Measurements from ENCODE around the gene PKN3. TPM values are rescaled to one million over a fixed set of nuclear protein-coding genes. Genes with fewer than 3 reads are reported as not detected.
A peak's percentile ranks its signal among the peaks of the same experiment; 100 is the strongest.

The PKN3 gene
- total and polyA plus RNA-seq, 9 of the 15 experiments (the other 6 are each of a cell fraction or from before 2014, with no cell fraction given), result 0.82 to 49.2 (median 19.7) TPM

- no peak for TF ChIP-seq TRIM25 (IDR thresholded peaks at IDR 0.05; ENCODE audit: borderline replicate concordance)
- no peak for TF ChIP-seq GABPA (tag; conservative IDR thresholded peaks at IDR 0.05; ENCODE audit: low read depth)
- no peak for TF ChIP-seq ZNF398 (CRISPR knock-in tag; IDR thresholded peaks at IDR 0.05)
- TF ChIP-seq POLR2G (IDR thresholded peaks at IDR 0.05; ENCODE audit: low read depth, low read length), result peak; percentile 73
- TF ChIP-seq PATZ1 (CRISPR knock-in tag; IDR thresholded peaks at IDR 0.05; ENCODE audit: borderline replicate concordance), result no peak
- TF ChIP-seq ATF6 (CRISPR knock-in tag; IDR thresholded peaks at IDR 0.05), result 0 out of 2 replicates have a peak, but pooled peaks have one; percentile 37
- peak; percentile 41 for TF ChIP-seq POLR2B (IDR thresholded peaks at IDR 0.05; ENCODE audit: low read depth, partially characterized antibody)
- TF ChIP-seq PHB (CRISPR knock-in tag; IDR thresholded peaks at IDR 0.05), result no peak
- TF ChIP-seq ZFPM2 (CRISPR knock-in tag; IDR thresholded peaks at IDR 0.05), result no peak
- TF ChIP-seq NEUROD1 (IDR thresholded peaks at IDR 0.05; ENCODE audit: borderline replicate concordance, low read depth, low read length, partially characterized antibody), result no peak
- TF ChIP-seq THAP7 (CRISPR knock-in tag; IDR thresholded peaks at IDR 0.05), result no peak
- no peak for TF ChIP-seq TAF9B (IDR thresholded peaks at IDR 0.05; ENCODE audit: partially characterized antibody)
- 0 out of 4 replicates have a peak, but pooled peaks of 1 of the 2 experiments have one; percentile 5 for TF ChIP-seq SRF (CRISPR knock-in tag; IDR thresholded peaks at IDR 0.05)
- no peak for TF ChIP-seq HNRNPLL (IDR thresholded peaks at IDR 0.05; ENCODE audit: low read depth, low read length, poor library complexity, severe bottlenecking)
- TF ChIP-seq ZNF384 (IDR thresholded peaks at IDR 0.05; ENCODE audit: low read depth, low read length), result no peak
- TF ChIP-seq CREB3 (tag; conservative IDR thresholded peaks at IDR 0.05; ENCODE audit: low read depth), result no peak
These were observed 12.3 kb upstream of the PKN3 start (continued) for GRCh38 chr9:128689820-128690683.

All from K562 (cell line).